Neural crest cell (in vitro differentiated cells): Measurements from ENCODE around the gene CRIM1. TPM values are rescaled to one million over a fixed set of nuclear protein-coding genes. Genes with fewer than 3 reads are reported as not detected.

Experiments
- DNase-seq: peaks from one replicate; pipeline ENCODE4 v3.0.0; 2021; ENCODE audit warnings: low read depth, mixed read lengths, low spot score
- H3K27ac Mint-ChIP-seq: one replicate; pipeline ENCODE4 v1.8.0; 2021; ENCODE audit warnings: mild to moderate bottlenecking, mixed read lengths; ENCODE audit not compliant: unreplicated experiment
- H3K27me3 Mint-ChIP-seq: 2 replicates; pipeline ENCODE4 v1.8.0; 2021; ENCODE audit warnings: low read depth, mild to moderate bottlenecking, mixed read lengths
- H3K36me3 Mint-ChIP-seq: 2 replicates; pipeline ENCODE4 v1.8.0; 2021; ENCODE audit warnings: low read depth, mild to moderate bottlenecking, mixed read lengths
- H3K4me1 Mint-ChIP-seq: 2 replicates; pipeline ENCODE4 v1.8.0; 2021; ENCODE audit warnings: mixed read lengths
- H3K4me3 Mint-ChIP-seq: one replicate; pipeline ENCODE4 v1.8.0; 2021; ENCODE audit warnings: mild to moderate bottlenecking, mixed read lengths
- H3K9me3 Mint-ChIP-seq: 2 replicates; pipeline ENCODE4 v1.8.0; 2021; ENCODE audit warnings: mixed read lengths
- CTCF ChIP-seq: fragments of 200-600 bp; sonication (generic); conservative IDR thresholded peaks from 2 replicates; pipeline ENCODE4 v1.5.0; 2021; ENCODE audit warnings: antibody characterized with exemption, mild to moderate bottlenecking
- total RNA-seq: library from RNA; stranded (reverse); gene quantifications from 2 replicates; pipeline ENCODE4 v1.2.1, GENCODE V29; 2021

The CRIM1 gene
- total RNA-seq, 1 donor from 2014 or later, result 13.8 TPM

- H3K4me1 Mint-ChIP-seq, result no peaks in the 10 kb centered on the region
- no peaks in the 10 kb centered on the region for H3K9me3 Mint-ChIP-seq
- no peak overlapping the region for H3K27ac Mint-ChIP-seq
- DNase-seq, result no peak
- no peak for TF ChIP-seq CTCF
- H3K36me3 Mint-ChIP-seq, result no peaks in the 10 kb centered on the region
- H3K27me3 Mint-ChIP-seq, result no peaks in the 10 kb centered on the region
- no peak overlapping the region for H3K4me3 Mint-ChIP-seq
These were observed 70.2 kb downstream of the CRIM1 start for GRCh38 chr2:36425608-36426355.

GRCh38 chr2:36427790-36428243, 72.2 kb downstream of the CRIM1 start:
- no peak for DNase-seq
- Mint-ChIP-seq H3K4me3 (no peak overlapping the region), H3K27me3 (no peaks in the 10 kb centered on the region), H3K27ac (no peak overlapping the region), H3K36me3 (no peaks in the 10 kb centered on the region), H3K4me1 (no peaks in the 10 kb centered on the region), H3K9me3 (no peaks in the 10 kb centered on the region)
- no peak for TF ChIP-seq CTCF

- H3K27me3 Mint-ChIP-seq, result no peaks in the 10 kb centered on the region
- H3K4me3 Mint-ChIP-seq, result no peak overlapping the region
- H3K36me3 Mint-ChIP-seq, result no peaks in the 10 kb centered on the region
- H3K9me3 Mint-ChIP-seq, result no peaks in the 10 kb centered on the region
- no peak overlapping the region for H3K27ac Mint-ChIP-seq
- no peak for DNase-seq
- H3K4me1 Mint-ChIP-seq, result no peaks in the 10 kb centered on the region
- TF ChIP-seq CTCF, result no peak
These were observed 75.0 kb downstream of the CRIM1 start for GRCh38 chr2:36430549-36430948.

GRCh38 chr2:36432479-36432878, 76.9 kb downstream of the CRIM1 start:
- no peak overlapping the region for H3K4me3 Mint-ChIP-seq
- no peak for TF ChIP-seq CTCF
- H3K4me1 Mint-ChIP-seq, result no peaks in the 10 kb centered on the region
- H3K9me3 Mint-ChIP-seq, result no peaks in the 10 kb centered on the region
- no peak overlapping the region for H3K27ac Mint-ChIP-seq
- no peaks in the 10 kb centered on the region for H3K36me3 Mint-ChIP-seq
- no peaks in the 10 kb centered on the region for H3K27me3 Mint-ChIP-seq
- no peak for DNase-seq

GRCh38 chr2:36433311-36434217, 78.0 kb downstream of the CRIM1 start:
- Mint-ChIP-seq H3K4me1 (no peaks in the 10 kb centered on the region), H3K27me3 (no peaks in the 10 kb centered on the region), H3K27ac (no peak overlapping the region), H3K9me3 (no peaks in the 10 kb centered on the region), H3K4me3 (no peak overlapping the region), H3K36me3 (no peaks in the 10 kb centered on the region)
- no peak for DNase-seq
- no peak for TF ChIP-seq CTCF
